ENCODE measurements around the gene TIMM17B. TPM values are rescaled to one million over a fixed set of nuclear protein-coding genes. Genes with fewer than 3 reads are reported as not detected.

Gene TIMM17B
- total RNA-seq (2022; extraction: Qiagen RNA extraction) = 92.5 to 116 TPM (median 108 TPM) in 5 replicates

DNA sequence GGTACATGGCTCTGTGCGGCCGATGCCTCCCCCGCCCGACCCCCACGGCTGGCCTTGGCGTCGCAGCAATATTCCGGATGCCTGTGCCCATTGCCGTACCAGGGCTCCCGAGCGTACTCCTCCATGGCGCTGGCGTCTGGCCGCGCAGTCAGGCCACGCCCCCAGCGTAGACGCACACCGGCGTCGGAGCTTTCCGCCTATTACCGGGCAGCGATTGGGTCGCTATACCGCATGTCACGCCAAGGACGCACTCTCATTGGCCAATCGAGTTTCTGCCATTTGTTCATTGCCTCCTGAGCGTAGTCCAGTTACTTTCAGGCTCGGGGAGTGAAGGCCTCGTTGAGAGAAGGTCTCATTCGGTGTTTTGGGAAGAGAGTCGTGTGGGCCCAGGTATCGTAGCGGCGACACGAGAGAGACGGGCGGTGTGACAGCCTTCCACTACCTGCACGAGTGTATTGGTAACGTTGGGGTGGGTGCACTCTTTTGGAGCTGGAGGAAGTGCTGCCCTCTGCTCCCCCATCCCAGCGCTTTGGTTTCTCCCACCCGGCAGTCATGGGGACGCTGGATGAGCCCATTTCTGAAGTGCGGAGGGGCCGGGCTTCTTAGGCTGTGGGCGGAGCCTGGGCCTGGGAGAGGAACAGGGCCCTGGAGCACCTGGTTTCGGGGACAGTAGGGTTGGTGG, at the start of gene TIMM17B, which contains the start of gene PQBP1:
TSS of gene TIMM17B (minus strand) at position 144 of the 682 bp plus-strand sequence. CDS start at position 125, 19 bp downstream.
TSS of gene PQBP1 (plus strand) at position 306 of the 682 bp plus-strand sequence. CDS start 580 bp downstream, outside the sequence.

GRCh38 chrX:48918643-48919340, 21.2 kb upstream of the TIMM17B start, which contains the start of gene PIM2:
PIM2 (minus strand) TSS chrX:48919024; CDS start chrX:48918834, 190 bp downstream.

DNA sequence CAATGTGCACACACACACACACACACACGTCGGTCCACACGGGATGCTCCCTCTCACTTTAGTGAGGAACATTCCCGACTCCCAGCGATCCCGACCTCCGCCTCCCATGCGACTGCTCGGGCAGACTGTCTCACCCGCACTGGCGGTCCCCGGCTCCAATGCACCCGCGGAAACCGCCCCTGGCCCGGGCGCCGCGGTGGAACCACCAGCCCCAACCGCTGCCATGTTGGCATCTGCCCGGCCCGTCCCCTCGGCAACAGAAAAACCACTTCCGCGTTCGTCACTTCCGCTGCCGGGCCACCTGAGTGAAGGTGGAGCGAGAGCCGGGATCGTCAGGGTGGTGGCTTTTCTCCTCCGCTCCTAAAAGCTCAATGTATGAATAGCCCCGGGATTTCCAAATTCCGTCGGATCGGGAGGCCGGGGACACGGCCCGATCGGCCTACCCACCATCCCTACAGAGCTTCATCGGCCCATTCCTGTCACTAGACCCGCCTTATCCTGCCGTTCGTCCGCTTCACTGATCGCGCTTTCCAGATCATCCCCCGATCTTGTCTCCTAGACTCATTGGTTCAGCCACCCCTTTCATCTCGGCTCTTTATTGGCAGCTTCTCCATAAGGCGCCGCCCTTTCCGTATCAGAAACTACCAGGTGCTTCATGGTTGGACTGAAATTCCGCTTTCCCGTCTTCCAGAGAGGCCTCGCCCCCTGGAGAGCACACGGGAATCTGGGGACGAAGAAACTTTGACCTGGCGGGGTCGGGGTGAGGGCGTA, 14.0 kb upstream of the TIMM17B start, which contains the start of gene SLC35A2:
TSS of gene SLC35A2 (minus strand) at position 235 of the 771 bp plus-strand sequence. CDS start at position 225, 10 bp downstream.

Other genes with a start within 250 kb of the TIMM17B start
- 0.21 to 0.36 TPM (median 0.25 TPM) in 5 replicates for gene WAS, start 214.0 kb downstream of the TIMM17B start, total RNA-seq (2022; extraction: Qiagen RNA extraction)
- 18.9 to 22.9 TPM (median 22.2 TPM) in 5 replicates for gene SUV39H1, start 201.0 kb downstream of the TIMM17B start, total RNA-seq (2022; extraction: Qiagen RNA extraction)
- not detected in 5 replicates for gene GLOD5, start 136.0 kb downstream of the TIMM17B start, total RNA-seq (2022; extraction: Qiagen RNA extraction)
- gene GATA1, start 111.2 kb downstream of the TIMM17B start, total RNA-seq (2022; extraction: Qiagen RNA extraction) = not detected in 5 replicates
- gene HDAC6, start 95.7 kb downstream of the TIMM17B start, total RNA-seq (2022; extraction: Qiagen RNA extraction) = 23.3 to 33.1 TPM (median 28.3 TPM) in 5 replicates
- 0.09 to 0.18 TPM (median 0.12 TPM) in 4 of 5 replicates, not detected in the other for gene ERAS, start 71.3 kb downstream of the TIMM17B start, total RNA-seq (2022; extraction: Qiagen RNA extraction)
- 17.4 to 54.0 TPM (median 47.3 TPM) in 5 replicates for gene PCSK1N, start 62.2 kb downstream of the TIMM17B start, total RNA-seq (2022; extraction: Qiagen RNA extraction)
- 91.3 to 118 TPM (median 100.0 TPM) in 5 replicates for gene PQBP1, start 162 bp upstream of the TIMM17B start, total RNA-seq (2022; extraction: Qiagen RNA extraction)
- gene SLC35A2, start 13.9 kb upstream of the TIMM17B start, total RNA-seq (2022; extraction: Qiagen RNA extraction) = 53.3 to 73.9 TPM (median 72.1 TPM) in 5 replicates
- gene PIM2, start 21.3 kb upstream of the TIMM17B start, total RNA-seq (2022; extraction: Qiagen RNA extraction) = 10.0 to 10.8 TPM (median 10.1 TPM) in 5 replicates
- 60.0 to 65.8 TPM (median 64.1 TPM) in 5 replicates for gene OTUD5, start 59.8 kb upstream of the TIMM17B start, total RNA-seq (2022; extraction: Qiagen RNA extraction)
- 0.98 to 1.4 TPM (median 1.3 TPM) in 5 replicates for gene KCND1, start 74.1 kb upstream of the TIMM17B start, total RNA-seq (2022; extraction: Qiagen RNA extraction)
- gene GRIPAP1, start 104.5 kb upstream of the TIMM17B start, total RNA-seq (2022; extraction: Qiagen RNA extraction) = 18.1 to 23.3 TPM (median 21.3 TPM) in 5 replicates
- gene TFE3, start 145.6 kb upstream of the TIMM17B start, total RNA-seq (2022; extraction: Qiagen RNA extraction) = 46.9 to 59.1 TPM (median 58.1 TPM) in 5 replicates
- 2.4 to 4.2 TPM (median 3.7 TPM) in 5 replicates for gene CCDC120, start 161.2 kb upstream of the TIMM17B start, total RNA-seq (2022; extraction: Qiagen RNA extraction)
- gene PRAF2, start 176.2 kb upstream of the TIMM17B start, total RNA-seq (2022; extraction: Qiagen RNA extraction) = 38.2 to 45.7 TPM (median 43.2 TPM) in 5 replicates
- 46.8 to 62.3 TPM (median 60.5 TPM) in 5 replicates for gene WDR45, start 182.1 kb upstream of the TIMM17B start, total RNA-seq (2022; extraction: Qiagen RNA extraction)
- 22.4 to 27.3 TPM (median 25.1 TPM) in 5 replicates for gene GPKOW, start 226.0 kb upstream of the TIMM17B start, total RNA-seq (2022; extraction: Qiagen RNA extraction)

Data from A549 treated with CORT108297 at 1 μM for 4 hours (cell line).